Stimulated activated CD8-positive, alpha-beta memory T cell treated with anti-CD3 and anti-CD28 coated beads, Interleukin-4, amount 100 ng/mL, for 4 hours (primary cell): ENCODE results near the gene TM6SF1.
A peak's percentile ranks its signal among the peaks of the same experiment; 100 is the strongest.
"Not testable (repeated sequence)": the region's sequence is repeated elsewhere in the genome, so short reads cannot be mapped to it uniquely, and the experiment has no call there.

Source experiments
- DNase-seq, 2 donors: peaks; one replicate each; pipeline ENCODE4 v3.0.0-alpha.2; 2020; ENCODE audit warnings: low read depth in 2 of 2, low spot score in 1 of 2

The TM6SF1 gene

DNA sequence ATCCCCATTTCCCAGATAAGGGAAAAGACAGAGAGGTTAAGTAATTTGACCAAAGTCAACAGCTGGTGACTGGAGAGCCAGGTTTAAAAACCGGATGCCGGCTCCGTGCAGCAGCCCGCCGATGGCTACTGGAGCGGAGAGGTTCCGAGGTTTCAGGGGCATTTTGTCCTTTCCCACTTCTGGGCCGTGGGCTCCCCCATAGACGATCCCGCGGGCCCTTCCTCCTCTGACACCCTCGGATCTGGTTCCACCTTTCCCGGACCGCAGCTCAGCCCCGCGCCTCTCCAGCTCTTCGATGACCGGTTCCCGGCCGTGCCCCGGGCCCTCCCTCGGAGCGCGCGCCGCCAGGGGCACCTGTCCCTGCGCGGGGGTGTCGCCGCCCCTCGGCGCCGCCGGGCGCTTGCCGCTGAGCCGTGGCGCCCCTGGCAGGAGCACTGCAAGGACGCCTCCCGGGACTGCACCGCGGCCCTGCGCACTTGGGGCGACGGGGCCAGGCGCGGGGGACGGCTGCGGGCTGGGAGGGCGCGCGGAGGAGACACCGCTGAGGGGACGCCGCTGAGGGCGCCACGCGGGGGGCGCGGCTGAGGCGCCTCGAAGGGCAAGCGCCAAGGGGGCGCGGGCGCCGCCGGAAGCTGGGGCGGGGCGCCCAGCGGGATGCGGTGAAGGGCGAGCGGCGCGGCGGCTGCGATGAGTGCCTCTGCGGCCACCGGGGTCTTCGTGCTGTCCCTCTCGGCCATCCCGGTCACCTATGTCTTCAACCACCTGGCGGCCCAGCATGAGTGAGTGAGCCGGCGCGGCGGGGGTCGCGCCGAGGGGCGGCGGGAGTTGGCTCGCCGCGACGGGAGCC, at the start of gene TM6SF1:
Gene TM6SF1, plus strand, starts transcription at position 652 of the 847 bp plus-strand sequence. Its CDS starts 36 bp downstream, at position 688.
- DNase-seq, result no peak

GRCh38 chr15:83057696-83058376, 49.6 kb upstream of the TM6SF1 start:
- DNase-seq, result no peak

GRCh38 chr15:83061680-83062079, 45.8 kb upstream of the TM6SF1 start:
- DNase-seq, result no peak

GRCh38 chr15:83062768-83063180, 44.7 kb upstream of the TM6SF1 start:
- no peak for DNase-seq

- no peak for DNase-seq
These were observed 43.9 kb upstream of the TM6SF1 start for GRCh38 chr15:83063551-83063950.

- DNase-seq, result no peak
These were observed 42.6 kb upstream of the TM6SF1 start for GRCh38 chr15:83064859-83065258.

DNA sequence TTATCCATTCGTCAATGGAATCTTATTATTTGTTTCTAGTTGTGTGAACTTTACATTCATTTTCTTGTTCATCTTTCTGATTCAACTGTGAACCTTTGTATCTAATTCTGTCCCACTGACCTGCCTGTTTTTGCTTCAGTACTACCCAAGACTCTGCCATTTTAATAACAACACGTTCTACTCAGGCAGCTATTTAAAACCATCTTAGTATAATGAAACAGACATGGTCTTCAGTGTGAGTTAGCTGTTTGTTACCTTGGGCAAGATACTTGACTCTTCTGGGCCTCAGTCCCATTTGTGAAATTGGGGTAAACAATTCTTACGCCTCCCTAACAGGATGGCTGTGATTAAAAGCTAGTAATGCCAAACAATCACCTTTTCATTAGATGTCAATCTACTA, 42.0 kb upstream of the TM6SF1 start:
- DNase-seq, result no peak

- no peak for DNase-seq
These were observed 41.3 kb upstream of the TM6SF1 start for GRCh38 chr15:83066034-83066733.

DNA sequence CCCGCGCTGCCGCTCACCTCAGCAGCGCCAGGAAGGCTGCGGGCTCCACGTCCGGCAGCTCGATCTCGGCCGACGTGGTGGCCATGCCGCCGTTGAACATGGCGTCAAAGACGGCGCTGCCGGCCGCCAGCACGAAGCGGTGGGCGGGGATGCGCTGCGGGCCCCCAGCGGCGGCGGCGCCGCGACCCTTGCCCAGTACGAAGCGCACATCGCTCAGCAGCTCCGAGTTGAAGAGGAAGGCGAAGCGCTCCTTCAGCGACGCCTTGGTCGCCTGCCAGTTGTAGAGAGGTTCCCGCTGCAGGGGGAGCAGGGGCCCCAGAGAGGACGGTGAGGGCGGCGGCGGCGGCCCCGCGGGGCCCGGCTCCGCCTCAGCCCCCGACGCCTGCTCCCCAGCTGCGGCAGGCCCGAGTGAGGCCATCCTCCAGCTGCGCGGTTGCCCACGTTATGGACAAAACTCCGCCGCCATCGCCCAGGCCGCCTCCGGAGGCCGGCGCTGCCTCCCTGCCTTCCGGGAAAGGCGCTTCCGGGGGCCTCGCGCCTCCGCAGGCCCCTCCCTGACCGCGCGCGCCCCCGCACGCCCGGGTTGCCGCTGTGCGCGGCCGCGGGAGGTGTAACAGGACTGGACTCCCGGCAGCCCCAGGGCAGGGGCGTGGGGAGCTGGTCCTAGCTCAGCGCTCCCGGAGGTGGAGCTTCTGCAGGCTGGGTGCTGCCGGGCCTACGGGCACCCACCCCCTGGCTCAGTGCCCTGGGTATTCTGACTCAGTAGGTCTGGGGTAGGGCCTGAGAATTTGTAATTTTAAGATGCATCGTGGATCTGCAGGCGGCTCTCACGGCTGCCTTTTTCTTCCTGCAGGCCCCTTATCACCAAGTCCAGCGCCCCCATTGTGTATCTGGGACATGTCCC, 40.5 kb upstream of the TM6SF1 start, which contains the start of gene BTBD1:
Gene BTBD1, minus strand, starts transcription at position 519 of the 904 bp plus-strand sequence. Its CDS starts 101 bp downstream, at position 418.
- peak; percentile 57 to 81 for DNase-seq

GRCh38 chr15:83067638-83067962, 39.8 kb upstream of the TM6SF1 start:
- no peak for DNase-seq

GRCh38 chr15:83068054-83068453, 39.4 kb upstream of the TM6SF1 start:
- DNase-seq, result no peak

GRCh38 chr15:83069211-83069642, 38.2 kb upstream of the TM6SF1 start:
- peak in 1 of 2 donors; percentile 13 for DNase-seq

- no peak for DNase-seq
These were observed 29.8 kb upstream of the TM6SF1 start for GRCh38 chr15:83077491-83078230.

DNA sequence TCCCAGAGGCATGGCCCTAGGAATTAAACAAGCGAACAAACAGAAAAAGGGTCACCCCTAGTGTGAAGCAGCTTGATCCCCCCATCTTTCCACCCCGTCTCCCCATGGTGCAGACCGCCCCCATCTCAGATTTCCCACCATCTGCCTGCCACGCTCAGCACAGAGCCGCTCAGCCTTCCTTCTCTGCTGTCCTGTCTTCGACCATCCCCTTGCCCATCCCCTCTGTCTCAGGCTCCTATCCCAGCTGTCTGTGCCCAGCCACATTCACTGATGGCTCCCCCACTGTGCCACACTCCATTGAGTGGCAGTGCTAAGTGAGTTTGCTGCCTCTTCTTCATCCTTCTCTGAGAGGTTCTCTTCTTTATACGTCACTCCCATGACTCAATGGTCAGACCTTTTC, 28.7 kb upstream of the TM6SF1 start:
- DNase-seq, result no peak

DNA sequence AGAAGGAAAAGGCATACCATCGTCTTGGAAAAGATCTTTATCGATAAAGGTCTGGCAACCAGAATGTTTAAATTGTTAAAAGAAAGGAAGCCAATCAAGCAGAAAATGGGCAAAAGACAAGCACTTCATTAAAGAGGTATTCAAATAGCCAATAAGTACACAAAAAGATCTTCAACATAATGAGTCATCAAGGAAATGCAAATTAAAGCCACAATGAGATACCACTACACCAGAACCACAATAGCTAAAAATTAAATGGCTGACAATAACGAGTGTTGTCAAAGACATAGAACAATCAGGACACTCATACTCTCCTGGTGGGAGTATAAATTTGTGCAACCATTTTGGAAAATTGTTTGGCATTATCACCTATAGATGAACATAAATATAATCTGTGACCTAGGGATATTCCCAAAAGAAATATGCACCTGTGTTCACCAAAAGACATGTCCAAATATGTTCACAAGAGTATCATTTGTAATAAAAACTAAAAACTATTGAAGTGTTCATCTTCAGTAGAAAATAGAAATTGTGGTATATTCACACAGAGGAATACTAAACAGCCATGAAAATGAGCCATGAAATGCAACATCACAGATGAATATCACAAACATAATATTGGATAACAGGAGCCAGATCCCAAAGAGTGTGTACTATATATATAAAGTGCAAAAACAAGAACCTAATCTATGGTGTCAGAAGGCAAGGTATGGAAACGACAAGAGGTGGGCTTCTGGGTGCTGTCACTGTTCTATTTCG, 26.0 kb upstream of the TM6SF1 start:
- no peak for DNase-seq

- no peak for DNase-seq
These were observed 24.6 kb upstream of the TM6SF1 start for GRCh38 chr15:83082730-83083386.

- DNase-seq, result not testable (repeated sequence)
These were observed 22.0 kb upstream of the TM6SF1 start for GRCh38 chr15:83085461-83085860.

- DNase-seq, result not testable (repeated sequence)
These were observed 21.4 kb upstream of the TM6SF1 start for GRCh38 chr15:83085864-83086552.
